Small intestine (tissue), 7 donors: Measurements from ENCODE around the gene WSCD2. TPM values are rescaled to one million over a fixed set of nuclear protein-coding genes. Genes with fewer than 3 reads are reported as not detected.

ENCODE experiments used
- DNase-seq, 2 donors: peaks; one replicate each; pipeline versions ENCODE4 v3.0.0 to v3.0.0-alpha.2; 2013
- FAIRE-seq: peaks from 2 replicates; lab custom pipeline; 2012; peaks lifted over from hg19 to GRCh38; lab: Jason Lieb, UNC
- H3K27ac ChIP-seq, 3 donors: one replicate each; pipeline ENCODE4 v1.5.1; 2013; ENCODE audit warnings: low read length in 2 of 3, mild to moderate bottlenecking in 2 of 3, control low read depth in 1 of 3, inconsistent platforms in 1 of 3, low read depth in 1 of 3, moderate library complexity in 1 of 3
- H3K27me3 ChIP-seq, 3 donors: one replicate each; pipeline ENCODE4 v1.6.1; 2013; ENCODE audit warnings: low read length in 3 of 3, inconsistent platforms in 1 of 3; ENCODE audit not compliant: control insufficient read depth in 3 of 3, insufficient read depth in 3 of 3
- H3K36me3 ChIP-seq, 3 donors: one replicate each; pipeline ENCODE4 v1.6.1; 2013; ENCODE audit warnings: low read length in 3 of 3, inconsistent platforms in 1 of 3, low read depth in 1 of 3, mild to moderate bottlenecking in 1 of 3, moderate library complexity in 1 of 3; ENCODE audit not compliant: control insufficient read depth in 3 of 3, insufficient read depth in 2 of 3
- H3K4me1 ChIP-seq, 3 donors: one replicate each; pipeline ENCODE4 v1.6.1; 2013; ENCODE audit warnings: low read length in 2 of 3, inconsistent platforms in 1 of 3, low read depth in 1 of 3, mild to moderate bottlenecking in 1 of 3, moderate library complexity in 1 of 3; ENCODE audit not compliant: control insufficient read depth in 3 of 3, insufficient read depth in 2 of 3
- H3K4me3 ChIP-seq, 3 donors: one replicate each; pipeline ENCODE4 v1.5.1; 2013; ENCODE audit warnings: low read length in 3 of 3, control low read depth in 1 of 3, inconsistent platforms in 1 of 3, low read depth in 1 of 3, mild to moderate bottlenecking in 1 of 3, moderate library complexity in 1 of 3
- H3K9me3 ChIP-seq, 2 donors: one replicate each; pipeline ENCODE4 v1.6.1; 2013; ENCODE audit warnings: low read depth in 1 of 2, low read length in 1 of 2; ENCODE audit not compliant: control insufficient read depth in 2 of 2, insufficient read depth in 1 of 2
- WGBS, 3 donors: extraction: QIAGEN DNeasy Blood & Tissue Kit; methylation state at CpG; one replicate each; pipeline ENCODE4 v1.1.7; 2013; 5-methylcytosine and 5-hydroxymethylcytosine counted together
- polyA plus RNA-seq, 4 donors: library from polyadenylated mRNA; stranded (reverse) in 3 of 4; unstranded in 1 of 4; fragments of 200-250 nt in 3 of 4; fragments of 120-200 nt in 1 of 4; gene quantifications; one replicate each; pipeline versions ENCODE4 v1.2.1 to v1.2.3, GENCODE V29; 2013
- donor health status: healthy with polysubstance abuse.
- donor health status: control.
- donor health status: control.
- donor health status: Bipolar disorder and iron deficiency.
- donor health status: healthy.

Gene WSCD2
- polyA plus RNA-seq, 4 donors = 1.1 to 1.2 TPM; not detected in 2

DNA sequence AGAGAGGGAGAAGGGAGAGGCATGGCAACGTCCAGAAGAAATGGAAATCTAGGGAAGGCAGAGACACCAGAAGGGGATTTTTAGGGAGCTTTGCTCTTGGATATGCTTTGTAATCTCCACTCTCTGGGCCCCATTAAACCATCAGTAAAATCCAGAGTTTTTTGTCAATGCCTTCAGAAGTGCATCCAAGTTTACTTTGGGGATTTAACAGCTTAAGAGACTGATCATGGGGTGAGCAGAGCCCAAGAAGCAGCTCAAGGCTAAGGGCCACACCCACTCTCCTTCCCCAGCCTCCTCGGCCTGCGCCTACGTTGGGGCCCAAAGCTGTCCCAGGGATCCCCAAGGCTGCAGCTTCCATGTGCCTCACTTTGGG lies 37.4 kb upstream of the WSCD2 start:
- H3K36me3 ChIP-seq = no peaks in the 10 kb centered on the region
- H3K9me3 ChIP-seq = peaks cover 0 to 2% of the 10 kb centered on the region in 2 donors
- no peaks in the 10 kb centered on the region for H3K4me1 ChIP-seq
- H3K27me3 ChIP-seq = no peaks in the 10 kb centered on the region
- no peak overlapping the region for H3K4me3 ChIP-seq
- 56 to 73% (median 70%) methylated on average over 4 of the region's 4 CpGs for WGBS, 3 donors
- no peak overlapping the region for H3K27ac ChIP-seq
- FAIRE-seq = no peak
- DNase-seq = no peak

DNA sequence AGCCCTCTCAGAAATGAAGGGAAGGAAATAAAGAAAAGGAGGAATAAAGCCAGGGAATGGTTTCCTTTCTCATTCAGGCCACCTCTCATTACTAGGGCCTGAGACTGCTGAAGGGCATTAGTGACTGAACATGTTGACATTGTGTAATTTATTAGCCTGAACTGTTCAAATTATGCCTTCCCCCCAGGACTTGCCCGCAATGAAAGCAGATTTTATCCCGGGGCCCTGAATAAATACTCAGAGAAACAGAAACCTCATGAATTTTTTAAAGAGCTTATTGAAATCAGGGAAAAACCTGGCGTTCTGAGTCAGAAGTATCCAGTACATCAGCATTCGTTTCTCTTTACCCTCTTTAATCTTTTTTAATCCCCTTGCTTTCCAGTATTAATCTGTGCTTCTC lies 35.9 kb upstream of the WSCD2 start:
- no peak overlapping the region for H3K27ac ChIP-seq
- WGBS, 3 donors = 20 to 39% (median 32%) methylated on average over 4 of the region's 4 CpGs
- no peaks in the 10 kb centered on the region for H3K4me1 ChIP-seq
- H3K4me3 ChIP-seq = no peak overlapping the region
- H3K9me3 ChIP-seq = no peaks in the 10 kb centered on the region
- H3K36me3 ChIP-seq = no peaks in the 10 kb centered on the region
- FAIRE-seq = no peak
- DNase-seq = no peak
- H3K27me3 ChIP-seq = no peaks in the 10 kb centered on the region

DNA sequence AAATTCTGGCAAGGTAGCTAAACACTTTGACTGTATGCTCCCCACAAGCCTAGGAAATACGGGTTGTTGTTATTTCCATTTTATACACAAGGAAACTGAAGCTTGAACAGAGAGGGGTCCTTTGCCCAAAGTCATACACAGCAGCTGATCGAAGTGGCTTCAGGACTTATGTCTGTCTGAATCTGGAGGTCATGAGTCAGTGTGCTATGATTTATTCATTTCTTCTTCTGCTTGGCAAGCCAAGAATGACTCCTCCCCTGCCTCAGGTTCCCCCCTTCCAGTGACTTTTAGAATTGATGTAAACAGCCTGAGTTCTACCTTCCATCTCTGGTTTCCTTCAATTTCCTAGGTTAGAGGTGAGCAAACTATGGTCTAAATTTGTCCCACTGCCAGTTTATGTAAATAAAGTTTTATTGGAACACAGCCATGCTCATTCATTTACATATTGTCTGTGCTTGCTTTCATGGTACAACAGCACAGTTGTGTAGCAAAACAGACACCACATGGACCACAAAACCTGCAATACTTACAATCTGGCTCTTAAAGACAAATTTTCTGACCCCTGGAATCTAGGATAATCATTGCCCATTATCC lies 34.9 kb upstream of the WSCD2 start:
- Histone ChIP-seq H3K4me3 (no peak overlapping the region), H3K36me3 (no peaks in the 10 kb centered on the region), H3K27me3 (no peaks in the 10 kb centered on the region), H3K9me3 (no peaks in the 10 kb centered on the region), H3K4me1 (no peaks in the 10 kb centered on the region), H3K27ac (no peak overlapping the region)
- 63 to 70% (median 67%) methylated on average over 2 of the region's 2 CpGs for WGBS, 3 donors
- no peak for FAIRE-seq
- no peak for DNase-seq

DNA sequence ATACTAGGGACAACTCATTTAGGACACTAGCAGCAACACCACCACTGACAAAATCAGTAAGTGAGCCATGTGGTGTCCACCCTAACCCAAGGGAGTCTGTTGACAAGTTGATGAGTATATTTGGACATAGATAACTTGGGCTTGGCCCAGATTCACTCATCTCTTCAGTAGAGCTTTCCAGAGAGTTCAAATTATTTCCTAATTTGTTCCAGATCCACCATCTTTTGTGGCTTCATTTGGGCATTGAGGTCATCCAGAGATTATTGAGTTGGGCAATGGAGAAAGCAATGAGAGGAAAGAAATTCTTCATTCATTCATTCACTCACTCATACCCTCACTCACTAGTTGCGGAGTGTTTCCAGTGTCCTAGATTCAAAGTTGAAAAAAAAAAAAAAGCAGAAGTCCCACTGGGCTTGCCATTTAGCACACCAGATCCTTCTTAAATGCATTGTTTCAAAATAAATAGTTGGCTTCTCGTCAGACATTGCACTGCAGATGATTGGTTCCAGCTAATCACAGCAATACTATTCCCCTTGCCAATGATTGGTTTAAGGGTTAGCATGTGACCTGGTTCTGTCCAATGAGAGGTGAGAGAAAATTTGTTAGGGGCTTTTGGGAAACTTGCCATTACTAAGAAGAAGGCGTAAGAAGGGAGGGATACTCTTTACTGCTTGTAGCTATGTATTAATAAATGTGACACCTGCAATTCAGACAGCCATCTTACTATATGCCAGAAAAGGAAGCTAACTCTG lies 31.8 kb upstream of the WSCD2 start:
- no peaks in the 10 kb centered on the region for H3K27me3 ChIP-seq
- no peaks in the 10 kb centered on the region for H3K4me1 ChIP-seq
- no peak overlapping the region for H3K4me3 ChIP-seq
- H3K36me3 ChIP-seq = no peaks in the 10 kb centered on the region
- FAIRE-seq (no peak), DNase-seq (no peak)
- 78 to 87% (median 81%) methylated on average over 3 of the region's 3 CpGs for WGBS, 3 donors
- H3K27ac ChIP-seq = no peak overlapping the region
- no peaks in the 10 kb centered on the region for H3K9me3 ChIP-seq

DNA sequence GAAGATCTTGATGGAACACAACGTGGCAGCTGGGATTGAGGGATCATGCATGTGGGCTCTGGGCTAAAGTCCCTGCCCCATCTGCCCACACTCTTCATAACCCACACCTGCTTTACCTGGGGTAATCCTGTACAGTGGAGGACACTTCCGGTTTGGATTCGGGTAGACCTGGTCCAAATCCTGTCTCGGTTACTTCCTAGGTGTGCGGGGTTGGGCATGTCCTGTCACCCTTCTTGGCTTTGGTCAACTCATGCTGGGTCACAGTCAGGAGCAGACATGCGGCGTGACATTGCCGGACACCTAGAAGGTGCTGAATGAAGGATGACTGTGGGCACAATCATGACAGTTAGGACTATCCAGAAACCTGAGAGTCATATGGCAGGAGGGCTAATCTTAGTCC lies 30.7 kb upstream of the WSCD2 start:
- no peaks in the 10 kb centered on the region for H3K9me3 ChIP-seq
- no peak overlapping the region for H3K4me3 ChIP-seq
- no peak for FAIRE-seq
- no peak for DNase-seq
- no peaks in the 10 kb centered on the region for H3K36me3 ChIP-seq
- H3K4me1 ChIP-seq = no peaks in the 10 kb centered on the region
- 85 to 94% (median 90%) methylated on average over 8 of the region's 8 CpGs for WGBS, 3 donors
- H3K27ac ChIP-seq = no peak overlapping the region
- H3K27me3 ChIP-seq = no peaks in the 10 kb centered on the region

DNA sequence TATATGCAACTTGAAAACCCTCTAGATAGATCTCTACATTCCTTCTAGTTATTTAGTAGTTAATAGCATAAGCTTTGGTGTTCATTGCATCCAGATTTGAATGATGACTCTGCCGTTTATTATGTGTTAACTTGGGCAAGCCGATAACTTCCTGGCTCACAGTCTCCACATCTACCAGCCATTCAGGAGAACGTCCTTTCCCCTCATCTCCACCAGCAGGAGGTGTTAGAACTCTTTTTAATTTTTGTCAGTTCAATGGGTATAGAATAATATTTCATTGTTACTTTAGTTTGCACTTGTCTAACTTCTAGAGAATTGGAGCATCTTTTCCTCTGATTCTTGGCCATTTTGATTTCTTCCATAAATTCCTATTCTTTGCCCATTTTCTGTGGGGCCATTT lies 30.0 kb upstream of the WSCD2 start:
- Histone ChIP-seq H3K4me1 (no peaks in the 10 kb centered on the region), H3K27ac (no peak overlapping the region), H3K9me3 (no peaks in the 10 kb centered on the region), H3K36me3 (no peaks in the 10 kb centered on the region), H3K4me3 (no peak overlapping the region), H3K27me3 (no peaks in the 10 kb centered on the region)
- WGBS, 3 donors = 41 to 43% (median 42%) methylated on average over 3 of the region's 3 CpGs
- no peak for FAIRE-seq
- DNase-seq = no peak

DNA sequence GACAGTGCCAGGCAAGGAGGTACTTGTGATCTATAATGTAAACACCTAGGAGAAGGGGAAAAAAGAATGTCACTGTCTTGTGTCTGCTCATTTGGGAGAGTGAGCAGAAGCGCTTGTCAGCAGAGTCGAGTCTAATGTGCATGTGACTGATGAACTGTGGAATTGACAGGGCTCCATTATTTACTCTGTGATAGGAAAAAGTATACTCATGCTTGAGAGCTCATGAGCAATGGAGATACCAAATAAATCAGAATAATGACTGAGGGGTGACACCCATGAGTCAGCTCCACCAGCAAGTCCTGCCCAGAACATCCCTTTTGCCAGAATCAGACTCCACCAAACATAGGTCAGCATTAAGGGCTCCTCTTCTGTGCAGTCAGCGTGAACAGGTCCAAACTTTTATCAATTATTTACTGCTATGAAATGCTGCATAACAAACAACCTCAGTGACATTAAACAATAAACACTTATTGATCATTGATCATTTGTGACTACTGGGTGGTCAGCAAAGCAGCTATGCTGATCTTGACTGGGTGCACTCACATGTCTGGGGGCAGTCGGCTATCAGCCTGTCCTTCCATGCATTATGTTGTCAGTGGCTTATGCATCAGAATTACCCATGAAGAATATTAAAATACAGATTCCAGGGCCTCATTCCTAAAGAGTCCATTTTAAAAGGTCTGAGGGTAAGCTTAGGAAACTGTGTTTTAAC lies 29.2 kb upstream of the WSCD2 start:
- Histone ChIP-seq H3K27me3 (no peaks in the 10 kb centered on the region), H3K27ac (no peak overlapping the region), H3K9me3 (no peaks in the 10 kb centered on the region), H3K4me1 (no peaks in the 10 kb centered on the region), H3K36me3 (no peaks in the 10 kb centered on the region), H3K4me3 (no peak overlapping the region)
- WGBS, 3 donors = 47 to 61% (median 50%) methylated on average over 4 of the region's 4 CpGs
- no peak for FAIRE-seq
- DNase-seq = peak in 1 of 2 donors; percentile 10

DNA sequence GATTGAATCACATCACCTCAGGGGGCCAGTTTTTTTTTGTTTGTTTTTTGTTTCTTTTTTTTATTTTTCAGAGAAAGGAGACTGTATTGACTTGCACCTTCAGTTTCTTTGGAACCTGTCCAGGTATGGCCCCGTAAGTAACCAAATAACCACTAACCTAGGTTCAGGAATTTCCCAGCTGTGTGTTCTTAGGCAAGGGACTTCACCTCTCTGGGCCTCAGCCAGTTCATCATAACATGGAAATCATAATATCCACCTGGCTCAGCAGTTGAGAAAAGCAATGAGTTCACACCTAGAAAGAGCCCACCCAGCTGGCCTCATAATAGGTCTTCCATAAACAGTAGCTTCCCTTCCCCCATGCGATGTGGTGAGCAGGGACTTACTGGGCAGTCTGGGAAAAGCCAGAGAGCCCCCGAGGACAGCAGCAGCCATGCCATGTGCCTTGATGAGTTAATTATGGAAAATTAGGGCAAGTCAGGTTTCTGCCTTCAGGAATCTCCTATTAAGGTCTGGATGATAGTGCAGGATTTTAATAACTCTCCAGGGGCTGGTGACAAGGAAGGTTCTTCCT lies 27.4 kb upstream of the WSCD2 start:
- Histone ChIP-seq H3K27ac (no peak overlapping the region), H3K4me1 (no peaks in the 10 kb centered on the region), H3K27me3 (no peaks in the 10 kb centered on the region), H3K9me3 (no peaks in the 10 kb centered on the region), H3K36me3 (no peaks in the 10 kb centered on the region), H3K4me3 (no peak overlapping the region)
- DNase-seq = no peak
- no peak for FAIRE-seq
- WGBS, 3 donors = 57 to 68% (median 62%) methylated on average over 3 of the region's 3 CpGs
